Astrocyte (in vitro differentiated cells and primary cell): ENCODE measurements around the gene KIF19. TPM values are rescaled to one million over a fixed set of nuclear protein-coding genes. Genes with fewer than 3 reads are reported as not detected.

ENCODE experiments used
- DNase-seq: peaks from one replicate; pipeline ENCODE4 v3.0.0-alpha.2; 2010; ENCODE audit warnings: low read depth
- FAIRE-seq: peaks from 2 replicates; lab custom pipeline; 2011; peaks lifted over from hg19 to GRCh38; lab: Jason Lieb, UNC
- H2AFZ ChIP-seq: 2 replicates; pipeline ENCODE4 v1.6.0; 2012; ENCODE audit warnings: low read depth, low read length, inconsistent platforms
- H3K27ac ChIP-seq: 2 replicates; pipeline ENCODE4 v1.5.1; 2011; ENCODE audit warnings: low read depth, low read length, inconsistent platforms
- H3K27me3 ChIP-seq: 2 replicates; pipeline ENCODE4 v1.6.0; 2011; ENCODE audit warnings: low read length, inconsistent platforms; ENCODE audit not compliant: insufficient read depth
- H3K36me3 ChIP-seq: 2 replicates; pipeline ENCODE4 v1.5.1; 2011; ENCODE audit warnings: low read length, inconsistent platforms; ENCODE audit not compliant: insufficient read depth
- H3K4me1 ChIP-seq: 2 replicates; pipeline ENCODE4 v1.5.1; 2011; ENCODE audit warnings: low read length, inconsistent platforms; ENCODE audit not compliant: insufficient read depth
- H3K4me2 ChIP-seq: 2 replicates; pipeline ENCODE4 v1.6.0; 2012; ENCODE audit warnings: low read length, inconsistent platforms
- H3K4me3 ChIP-seq: 2 replicates; pipeline ENCODE4 v1.5.1; 2011; ENCODE audit warnings: low read depth, mild to moderate bottlenecking, low read length, inconsistent platforms; ENCODE audit not compliant: insufficient read depth
- H3K79me2 ChIP-seq: 2 replicates; pipeline ENCODE4 v1.6.0; 2012; ENCODE audit warnings: mild to moderate bottlenecking, low read length, inconsistent platforms; ENCODE audit not compliant: insufficient read depth
- H3K9ac ChIP-seq: 2 replicates; pipeline ENCODE4 v1.6.0; 2012; ENCODE audit warnings: mild to moderate bottlenecking, low read length, inconsistent platforms
- H3K9me3 ChIP-seq: 2 replicates; pipeline ENCODE4 v1.5.1; 2012; ENCODE audit warnings: low read depth, mild to moderate bottlenecking, low read length, inconsistent platforms; ENCODE audit not compliant: insufficient read depth
- H4K20me1 ChIP-seq: 2 replicates; pipeline ENCODE4 v1.6.0; 2012; ENCODE audit warnings: low read length, inconsistent platforms; ENCODE audit not compliant: insufficient read depth
- H3K27ac Mint-ChIP-seq: one replicate; pipeline ENCODE4 v1.8.0; 2021; ENCODE audit warnings: mild to moderate bottlenecking, mixed read lengths; ENCODE audit not compliant: unreplicated experiment
- H3K27me3 Mint-ChIP-seq: one replicate; pipeline ENCODE4 v1.8.0; 2021; ENCODE audit warnings: low read depth, mixed read lengths; ENCODE audit not compliant: unreplicated experiment
- H3K36me3 Mint-ChIP-seq: one replicate; pipeline ENCODE4 v1.8.0; 2021; ENCODE audit warnings: low read depth, mixed read lengths; ENCODE audit not compliant: unreplicated experiment
- H3K4me1 Mint-ChIP-seq: one replicate; pipeline ENCODE4 v1.8.0; 2021; ENCODE audit warnings: low read depth, mixed read lengths; ENCODE audit not compliant: unreplicated experiment
- H3K4me3 Mint-ChIP-seq: one replicate; pipeline ENCODE4 v1.8.0; 2021; ENCODE audit warnings: mild to moderate bottlenecking, moderate library complexity, mixed read lengths; ENCODE audit not compliant: unreplicated experiment
- H3K9me3 Mint-ChIP-seq: one replicate; pipeline ENCODE4 v1.8.0; 2021; ENCODE audit warnings: mild to moderate bottlenecking, mixed read lengths; ENCODE audit not compliant: unreplicated experiment
- EZH2 ChIP-seq: IDR thresholded peaks from 2 replicates; pipeline ENCODE4 v1.6.1; 2012; ENCODE audit warnings: mild to moderate bottlenecking, low read length, inconsistent platforms; ENCODE audit not compliant: insufficient read depth
- total RNA-seq: library from RNA; stranded (reverse); gene quantifications from 2 replicates; pipeline ENCODE4 v1.2.1, GENCODE V29; 2021
- TF ChIP-seq, protein P1 (sequence below): IDR thresholded peaks from 2 replicates; pipeline ENCODE4 v1.5.1; 2011; ENCODE audit warnings: low read depth, mild to moderate bottlenecking, inconsistent platforms, low read length, moderate library complexity; ENCODE audit not compliant: insufficient read depth

Gene KIF19
- total RNA-seq, 1 donor from 2014 or later = not detected

DNA sequence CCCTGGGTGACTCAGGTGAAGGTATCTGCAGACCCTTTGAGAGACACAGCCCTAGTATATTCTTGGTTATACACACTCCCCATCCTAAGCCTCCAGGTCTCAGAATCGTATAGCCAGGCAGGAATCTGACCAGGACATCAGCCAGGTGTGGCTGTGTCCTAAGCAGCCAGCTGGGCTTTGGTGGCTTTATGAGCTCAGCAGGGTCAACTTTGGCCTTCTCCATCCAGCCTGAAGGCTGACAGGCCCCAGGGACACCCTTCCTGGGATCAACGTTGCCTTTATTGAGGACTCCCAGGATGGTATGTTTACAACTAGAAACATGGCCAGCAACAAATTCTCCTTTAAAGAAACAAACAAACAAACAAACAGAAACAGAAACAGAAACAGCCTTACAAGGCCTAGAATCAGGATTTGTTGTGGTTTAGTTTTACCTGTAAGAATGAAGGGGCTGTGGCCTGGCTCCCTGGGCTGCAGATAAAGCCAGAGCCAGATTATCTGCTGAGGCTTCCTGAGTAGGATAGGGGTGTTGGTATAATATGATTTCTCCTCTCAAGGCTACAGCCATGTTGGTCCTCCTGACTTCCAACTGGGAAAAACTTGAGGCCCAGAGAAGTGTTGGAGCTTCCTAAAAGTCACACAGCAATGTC lies 8.5 kb downstream of the KIF19 start:
- TF ChIP-seq, protein P1, sequence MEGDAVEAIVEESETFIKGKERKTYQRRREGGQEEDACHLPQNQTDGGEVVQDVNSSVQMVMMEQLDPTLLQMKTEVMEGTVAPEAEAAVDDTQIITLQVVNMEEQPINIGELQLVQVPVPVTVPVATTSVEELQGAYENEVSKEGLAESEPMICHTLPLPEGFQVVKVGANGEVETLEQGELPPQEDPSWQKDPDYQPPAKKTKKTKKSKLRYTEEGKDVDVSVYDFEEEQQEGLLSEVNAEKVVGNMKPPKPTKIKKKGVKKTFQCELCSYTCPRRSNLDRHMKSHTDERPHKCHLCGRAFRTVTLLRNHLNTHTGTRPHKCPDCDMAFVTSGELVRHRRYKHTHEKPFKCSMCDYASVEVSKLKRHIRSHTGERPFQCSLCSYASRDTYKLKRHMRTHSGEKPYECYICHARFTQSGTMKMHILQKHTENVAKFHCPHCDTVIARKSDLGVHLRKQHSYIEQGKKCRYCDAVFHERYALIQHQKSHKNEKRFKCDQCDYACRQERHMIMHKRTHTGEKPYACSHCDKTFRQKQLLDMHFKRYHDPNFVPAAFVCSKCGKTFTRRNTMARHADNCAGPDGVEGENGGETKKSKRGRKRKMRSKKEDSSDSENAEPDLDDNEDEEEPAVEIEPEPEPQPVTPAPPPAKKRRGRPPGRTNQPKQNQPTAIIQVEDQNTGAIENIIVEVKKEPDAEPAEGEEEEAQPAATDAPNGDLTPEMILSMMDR = no peak
- no peak for TF ChIP-seq EZH2
- Histone ChIP-seq H3K79me2 (no peaks in the 10 kb centered on the region), H3K4me2 (no peak overlapping the region), H3K4me1 (no peaks in the 10 kb centered on the region), H3K27ac (no peak overlapping the region), H2AFZ (no peak overlapping the region), H3K27me3 (no peaks in the 10 kb centered on the region), H3K9me3 (peaks cover 5% of the 10 kb centered on the region), H3K36me3 (no peaks in the 10 kb centered on the region), H3K4me3 (no peak overlapping the region), H4K20me1 (no peaks in the 10 kb centered on the region), H3K9ac (no peak overlapping the region)
- H3K27ac Mint-ChIP-seq = no peak overlapping the region
- no peaks in the 10 kb centered on the region for H3K36me3 Mint-ChIP-seq
- no peaks in the 10 kb centered on the region for H3K4me1 Mint-ChIP-seq
- DNase-seq (no peak), FAIRE-seq (no peak)
- H3K4me3 Mint-ChIP-seq = no peak overlapping the region
- H3K9me3 Mint-ChIP-seq = no peaks in the 10 kb centered on the region
- peaks cover 43% of the 10 kb centered on the region for H3K27me3 Mint-ChIP-seq

- Mint-ChIP-seq H3K27me3 (peaks cover 37% of the 10 kb centered on the region), H3K4me1 (no peaks in the 10 kb centered on the region), H3K4me3 (no peak overlapping the region), H3K36me3 (no peaks in the 10 kb centered on the region), H3K9me3 (no peaks in the 10 kb centered on the region), H3K27ac (no peak overlapping the region)
- H3K27ac ChIP-seq = no peak overlapping the region
- H3K9me3 ChIP-seq = peaks cover 5% of the 10 kb centered on the region
- H3K27me3 ChIP-seq = no peaks in the 10 kb centered on the region
- TF ChIP-seq, protein P1 = no peak
- no peak for TF ChIP-seq EZH2
- H3K4me3 ChIP-seq = no peak overlapping the region
- H4K20me1 ChIP-seq = no peaks in the 10 kb centered on the region
- FAIRE-seq (no peak), DNase-seq (no peak)
- no peaks in the 10 kb centered on the region for H3K79me2 ChIP-seq
- no peak overlapping the region for H2AFZ ChIP-seq
- H3K4me2 ChIP-seq = no peak overlapping the region
- H3K4me1 ChIP-seq = no peaks in the 10 kb centered on the region
- H3K9ac ChIP-seq = no peak overlapping the region
- H3K36me3 ChIP-seq = no peaks in the 10 kb centered on the region
Observed at GRCh38 chr17:74335529-74336062, 9.6 kb downstream of the KIF19 start.

DNA sequence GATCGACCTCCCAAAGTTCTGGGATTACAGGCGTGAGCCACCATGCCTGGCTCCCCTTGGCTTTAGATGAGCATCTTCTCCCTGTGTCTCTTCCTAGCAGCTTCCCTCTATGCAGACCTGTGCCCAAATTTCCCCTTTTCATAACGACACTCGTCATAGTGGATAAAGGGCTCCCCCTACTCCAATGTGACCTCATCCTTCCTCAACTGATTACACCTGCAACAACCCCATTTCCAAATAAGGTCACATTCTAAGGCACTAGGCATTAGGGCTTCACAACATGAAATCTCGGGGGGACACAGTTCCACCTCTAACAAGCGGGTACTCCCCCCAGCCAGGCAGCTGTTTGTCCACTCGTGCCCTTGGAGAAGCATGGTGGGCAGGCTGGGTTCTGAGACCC lies 10.3 kb downstream of the KIF19 start:
- DNase-seq = no peak
- no peak overlapping the region for H3K27ac ChIP-seq
- H3K4me1 ChIP-seq = no peaks in the 10 kb centered on the region
- Mint-ChIP-seq H3K36me3 (no peaks in the 10 kb centered on the region), H3K4me1 (no peaks in the 10 kb centered on the region), H3K9me3 (no peaks in the 10 kb centered on the region), H3K27ac (no peak overlapping the region), H3K27me3 (peaks cover 32% of the 10 kb centered on the region), H3K4me3 (no peak overlapping the region)
- peaks cover 5% of the 10 kb centered on the region for H3K9me3 ChIP-seq
- FAIRE-seq = no peak
- no peak overlapping the region for H2AFZ ChIP-seq
- no peaks in the 10 kb centered on the region for H3K27me3 ChIP-seq
- H3K4me3 ChIP-seq = no peak overlapping the region
- no peak overlapping the region for H3K4me2 ChIP-seq
- no peaks in the 10 kb centered on the region for H3K79me2 ChIP-seq
- TF ChIP-seq EZH2 = no peak
- TF ChIP-seq, protein P1 = no peak
- no peaks in the 10 kb centered on the region for H3K36me3 ChIP-seq
- H3K9ac ChIP-seq = no peak overlapping the region
- no peaks in the 10 kb centered on the region for H4K20me1 ChIP-seq
